GDM1 (cell line): ENCODE data around the gene MYLIP.
A peak's percentile ranks its signal among the peaks of the same experiment; 100 is the strongest.
"Not testable (repeated sequence)": the region's sequence is repeated elsewhere in the genome, so short reads cannot be mapped to it uniquely, and the experiment has no call there.

ENCODE experiments used
- DNase-seq: peaks from one replicate; lab custom pipeline; 2025; lab: John Stamatoyannopoulos, UW

Gene MYLIP

GRCh38 chr6:16173167-16173940 lies 44.5 kb downstream of the MYLIP start:
- no peak for DNase-seq

DNA sequence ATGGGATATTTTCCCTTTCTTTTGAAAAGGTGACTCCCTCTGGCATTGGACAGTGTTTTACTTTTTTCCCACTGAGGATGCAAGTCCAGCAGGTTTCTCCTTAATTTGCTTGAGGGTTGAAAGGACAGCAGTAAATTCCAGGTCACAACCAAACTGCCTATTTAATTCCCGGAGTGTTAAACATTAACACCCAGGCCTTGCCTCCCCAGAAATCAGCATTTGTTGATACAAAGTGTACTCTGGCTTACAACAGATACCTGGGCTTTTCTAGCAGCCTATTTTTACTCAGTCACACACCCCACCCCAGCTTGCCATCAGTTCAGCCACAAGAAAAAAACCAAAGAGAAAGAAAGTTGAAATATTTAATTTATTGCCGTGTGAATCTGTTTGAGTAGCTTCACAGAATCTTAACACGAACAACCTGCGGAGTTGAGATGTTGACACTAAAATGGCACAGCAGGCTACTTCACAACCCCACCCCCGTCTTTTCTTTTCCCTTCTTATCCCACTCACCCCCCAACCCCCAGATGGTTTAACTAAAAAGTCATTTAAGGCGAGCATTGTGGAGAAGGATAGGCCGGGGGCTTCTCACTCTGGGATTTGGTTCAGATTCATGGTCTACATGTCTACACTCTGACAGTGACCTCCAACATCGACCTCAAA lies 45.7 kb downstream of the MYLIP start:
- no peak for DNase-seq

DNA sequence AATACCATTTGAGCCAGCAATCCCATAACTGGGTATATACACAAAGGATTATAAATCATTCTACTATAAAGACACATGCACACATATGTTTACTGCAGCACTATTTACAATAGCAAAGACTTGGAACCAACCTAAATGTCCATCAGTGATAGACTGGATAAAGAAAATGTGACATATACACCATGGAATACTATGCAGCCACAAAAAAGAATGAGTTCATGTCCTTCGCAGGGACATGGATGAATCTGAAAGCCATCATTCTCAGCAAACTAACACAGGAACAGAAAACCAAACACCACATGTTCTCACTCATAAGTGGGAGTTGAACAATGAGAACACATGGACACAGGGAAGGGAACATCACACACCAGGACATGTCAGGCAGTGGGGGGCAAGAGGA lies 47.7 kb downstream of the MYLIP start:
- DNase-seq, result not testable (repeated sequence)

GRCh38 chr6:16177881-16178280 lies 49.0 kb downstream of the MYLIP start:
- DNase-seq, result no peak

DNA sequence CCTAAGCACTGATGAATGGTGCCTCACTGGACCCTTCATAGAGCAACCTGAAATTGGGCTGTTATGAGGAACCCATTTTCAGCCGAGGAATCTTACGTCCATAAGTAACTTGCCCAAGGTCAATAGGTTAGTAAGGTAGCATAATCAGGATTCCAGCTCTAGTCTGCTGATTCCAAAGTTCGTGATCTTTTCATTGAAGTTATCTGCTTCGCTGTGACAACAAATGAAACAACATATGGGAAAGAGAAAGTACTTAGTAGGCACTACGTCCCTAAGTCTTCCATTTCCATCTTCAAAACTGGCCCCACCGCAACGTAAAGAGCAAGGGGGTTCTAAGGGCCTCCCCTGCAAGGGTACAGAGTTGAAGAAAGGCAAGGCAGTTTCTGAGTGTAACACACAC lies 49.5 kb downstream of the MYLIP start:
- no peak for DNase-seq

GRCh38 chr6:16179063-16179462 lies 50.2 kb downstream of the MYLIP start:
- DNase-seq, result no peak

DNA sequence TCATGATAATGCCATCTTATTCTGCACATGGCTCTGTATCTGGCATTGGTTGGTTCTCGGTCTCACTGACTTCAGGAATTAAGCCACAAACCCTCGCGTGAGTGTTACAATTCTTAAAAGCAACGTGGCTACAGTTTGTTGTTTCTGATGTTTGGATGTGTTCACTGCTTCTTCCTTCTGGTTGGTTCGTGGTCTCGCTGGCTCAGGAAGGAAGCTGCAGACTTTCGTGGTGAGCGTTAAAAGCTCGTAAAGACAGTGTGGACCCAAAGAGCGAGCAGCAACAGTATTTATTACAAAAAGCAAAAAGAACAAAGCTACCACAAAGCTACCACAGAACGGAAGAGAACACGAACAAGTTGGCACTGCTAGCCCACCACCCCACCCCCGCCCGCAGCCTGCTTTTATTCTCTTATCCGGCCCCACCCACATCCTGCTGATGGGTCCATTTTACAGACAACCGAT lies 51.1 kb downstream of the MYLIP start:
- DNase-seq, result peak; percentile 77

- no peak for DNase-seq
Observed at GRCh38 chr6:16180696-16181438, 52.0 kb downstream of the MYLIP start.

GRCh38 chr6:16181439-16182297 lies 52.8 kb downstream of the MYLIP start:
- no peak for DNase-seq

- DNase-seq, result peak; percentile 13
Observed at GRCh38 chr6:16183187-16183664, 54.3 kb downstream of the MYLIP start.

- DNase-seq, result peak; percentile 34
Observed at GRCh38 chr6:16184129-16184528, 55.2 kb downstream of the MYLIP start.

DNA sequence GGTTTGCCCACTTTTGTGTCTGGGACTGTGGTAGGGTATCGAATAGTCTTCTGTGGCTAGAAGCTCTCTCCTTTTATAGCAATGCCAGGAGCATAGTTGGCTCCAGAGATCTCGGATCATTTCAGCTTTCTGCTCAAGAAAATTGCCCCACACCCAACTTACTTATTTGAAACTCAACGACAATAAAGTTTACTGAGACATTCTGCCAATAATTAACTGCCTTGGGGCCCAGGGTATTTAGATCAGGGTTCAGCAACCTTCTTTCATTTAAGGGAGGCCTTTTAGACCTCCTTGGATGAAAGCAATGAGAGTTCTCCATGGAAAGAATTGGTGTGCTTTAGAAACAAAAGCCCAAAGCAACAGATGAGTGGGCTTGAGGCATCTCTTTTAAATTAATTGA lies 55.7 kb downstream of the MYLIP start:
- DNase-seq, result no peak

DNA sequence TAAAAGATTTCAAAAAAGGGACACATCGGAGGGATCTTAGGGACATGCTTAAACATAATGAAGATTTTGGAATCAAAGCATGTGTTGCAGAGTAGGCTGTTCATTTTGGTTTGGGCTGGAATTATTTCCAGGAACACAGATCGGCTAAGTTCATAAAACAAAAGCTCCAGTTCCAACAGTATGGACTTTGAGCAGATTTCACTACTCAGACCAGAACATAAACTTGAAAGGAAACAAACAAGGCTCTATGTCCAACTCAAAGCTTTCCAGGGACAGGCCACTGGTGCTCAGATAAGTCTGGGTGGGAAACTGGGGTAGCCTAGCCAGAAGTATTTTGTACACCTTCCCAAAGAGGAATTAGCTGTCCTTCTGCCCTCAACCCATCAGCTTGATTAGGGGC lies 58.3 kb downstream of the MYLIP start:
- DNase-seq, result no peak

- DNase-seq, result no peak
Observed at GRCh38 chr6:16190214-16190613, 61.3 kb downstream of the MYLIP start.

GRCh38 chr6:16196260-16196983 lies 67.5 kb downstream of the MYLIP start:
- no peak for DNase-seq

DNA sequence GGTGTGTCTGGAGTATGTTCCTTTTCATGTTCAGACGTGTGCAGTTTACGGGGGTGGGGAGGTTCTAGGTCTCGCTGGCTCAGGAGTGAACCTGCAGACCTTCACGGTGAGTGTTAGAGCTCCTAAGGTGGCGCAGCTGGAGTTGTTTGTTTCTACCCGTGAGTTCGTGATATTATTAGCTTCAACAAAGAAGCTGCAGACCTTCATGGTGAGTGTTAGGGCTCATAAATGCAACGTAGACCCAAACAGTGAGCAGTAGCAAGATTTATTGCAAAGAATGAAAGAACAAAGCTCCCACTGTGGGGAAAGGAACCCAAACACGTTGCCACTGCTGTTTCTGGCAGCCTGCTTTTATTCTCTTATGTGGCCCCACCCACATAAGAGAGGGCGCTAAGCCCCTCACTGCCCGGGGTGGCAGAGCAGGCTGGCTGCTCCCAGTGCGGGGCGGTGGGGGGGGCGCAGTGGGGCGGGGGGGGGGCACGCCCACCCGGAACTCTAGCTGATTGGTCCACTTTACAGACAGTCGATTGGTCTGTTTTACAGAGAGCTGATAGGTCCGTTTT lies 68.2 kb downstream of the MYLIP start:
- DNase-seq, result no peak
